ENCODE results near the gene KCTD5.
A peak's percentile ranks its signal among the peaks of the same experiment; 100 is the strongest.
"Not testable (repeated sequence)": the region's sequence is repeated elsewhere in the genome, so short reads cannot be mapped to it uniquely, and the experiment has no call there.

The KCTD5 gene

GRCh38 chr16:2710711-2711231 lies 28.4 kb downstream of the KCTD5 start:
- DNase-seq: no peak

GRCh38 chr16:2711370-2712062 lies 29.2 kb downstream of the KCTD5 start:
- DNase-seq: no peak

DNA sequence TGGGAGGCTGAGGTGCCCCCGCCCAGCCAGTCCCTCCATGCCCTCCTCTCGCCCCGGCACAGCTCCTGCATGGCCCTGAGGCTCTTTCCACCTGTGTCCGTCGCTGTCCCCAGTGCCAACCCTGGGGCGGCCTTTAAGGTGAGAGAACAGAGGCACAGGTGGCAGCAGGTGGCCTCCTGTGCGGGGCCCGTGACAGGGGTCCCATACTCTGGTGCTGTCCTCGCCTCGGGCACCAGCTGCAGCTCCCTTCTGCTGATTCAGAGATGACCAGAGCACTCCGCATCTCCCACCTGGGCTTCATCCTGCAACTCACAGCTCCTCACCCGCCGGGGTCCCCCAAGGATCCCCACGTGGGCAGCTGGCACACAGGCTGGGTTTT lies 29.7 kb downstream of the KCTD5 start:
- no peak for DNase-seq

DNA sequence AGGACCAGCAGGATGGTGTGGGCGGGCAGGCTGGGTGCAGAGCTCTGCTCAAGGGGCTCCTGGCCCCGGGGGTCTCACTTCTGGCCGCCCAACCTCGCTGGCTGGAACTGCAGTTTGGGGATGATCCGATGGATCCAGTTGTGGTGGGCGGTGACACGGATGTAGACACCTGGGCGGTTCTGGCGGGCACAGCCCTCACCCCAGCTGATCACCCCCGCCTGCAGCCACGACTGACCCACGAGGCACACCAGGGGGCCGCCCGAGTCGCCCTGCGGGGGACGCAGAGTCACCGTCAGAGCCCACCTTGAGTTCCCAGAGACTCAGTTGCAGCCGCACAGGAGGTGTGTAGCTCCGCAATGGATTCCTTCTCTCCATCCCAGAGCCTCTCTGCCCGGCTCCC lies 30.2 kb downstream of the KCTD5 start:
- no peak for DNase-seq

- no peak for DNase-seq
Measured at GRCh38 chr16:2713523-2713922, 31.2 kb downstream of the KCTD5 start.

- DNase-seq: no peak
Measured at GRCh38 chr16:2713985-2714774, 31.9 kb downstream of the KCTD5 start.

- DNase-seq: no peak
Measured at GRCh38 chr16:2715064-2715463, 32.7 kb downstream of the KCTD5 start.

GRCh38 chr16:2715519-2715918 lies 33.2 kb downstream of the KCTD5 start:
- DNase-seq: no peak

DNA sequence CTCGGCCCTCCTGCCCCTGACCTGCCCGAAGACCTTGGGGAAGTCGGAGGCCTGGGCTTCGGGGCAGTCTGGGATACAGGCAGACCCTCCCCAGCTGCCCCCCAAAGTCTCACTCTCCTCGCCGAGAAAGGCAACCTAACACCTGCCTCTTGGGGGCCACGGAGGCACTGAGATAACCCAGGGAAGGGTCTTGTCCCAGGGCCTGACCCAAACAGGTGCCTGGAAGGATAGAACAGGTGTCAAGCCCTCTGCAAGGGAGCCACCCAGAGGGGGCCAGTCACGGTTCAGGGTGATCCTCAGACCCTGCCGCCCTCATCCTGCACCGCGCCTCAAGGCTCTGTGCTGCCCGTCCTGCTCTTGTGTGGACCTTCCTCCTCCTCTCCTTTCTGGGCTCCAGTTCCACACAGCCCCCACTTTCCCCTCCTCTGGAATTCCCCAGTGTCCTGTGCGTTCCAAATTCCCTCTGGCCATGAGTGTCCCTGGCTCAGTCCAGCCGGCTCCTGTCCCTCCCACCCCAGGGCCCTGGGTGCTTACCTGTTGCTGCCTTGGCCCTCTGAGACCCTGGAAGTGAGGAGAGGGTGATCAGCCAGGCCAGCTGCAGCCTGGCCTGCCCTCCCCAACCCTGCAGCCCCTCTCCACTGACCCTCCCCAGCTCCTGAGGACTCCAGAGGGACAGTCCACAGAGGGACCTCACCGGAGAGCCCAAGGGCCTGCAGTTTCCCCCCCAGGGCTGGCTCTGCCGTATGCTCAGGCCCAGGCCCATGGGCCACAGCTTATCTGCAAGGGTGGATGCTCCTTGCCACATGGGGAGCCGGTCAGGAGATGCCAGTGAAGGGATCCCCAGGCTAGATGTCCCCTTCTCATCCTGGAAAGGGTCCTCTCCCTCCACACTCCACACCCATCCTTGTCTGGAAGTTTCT lies 33.9 kb downstream of the KCTD5 start:
- DNase-seq: no peak

DNA sequence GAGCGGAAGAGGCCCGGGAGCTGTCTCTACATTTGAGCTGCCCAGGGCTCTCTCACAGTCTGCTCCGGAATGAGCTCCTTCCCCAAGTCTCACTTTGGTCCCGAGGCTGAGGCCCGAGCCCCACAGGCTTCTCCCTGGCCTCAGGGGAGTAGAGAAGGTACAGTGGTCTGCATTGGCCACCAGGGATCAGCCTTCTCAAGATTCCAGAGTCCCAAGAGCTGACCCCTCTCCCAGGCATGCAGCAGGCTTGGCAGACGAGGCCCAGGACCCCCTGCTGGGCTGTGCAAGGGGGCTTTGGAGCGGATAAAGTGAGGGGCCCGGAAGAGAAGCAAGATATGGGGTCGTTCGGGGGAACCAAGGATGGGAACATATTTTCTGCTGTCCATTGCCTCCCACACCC lies 34.6 kb downstream of the KCTD5 start:
- no peak for DNase-seq

DNA sequence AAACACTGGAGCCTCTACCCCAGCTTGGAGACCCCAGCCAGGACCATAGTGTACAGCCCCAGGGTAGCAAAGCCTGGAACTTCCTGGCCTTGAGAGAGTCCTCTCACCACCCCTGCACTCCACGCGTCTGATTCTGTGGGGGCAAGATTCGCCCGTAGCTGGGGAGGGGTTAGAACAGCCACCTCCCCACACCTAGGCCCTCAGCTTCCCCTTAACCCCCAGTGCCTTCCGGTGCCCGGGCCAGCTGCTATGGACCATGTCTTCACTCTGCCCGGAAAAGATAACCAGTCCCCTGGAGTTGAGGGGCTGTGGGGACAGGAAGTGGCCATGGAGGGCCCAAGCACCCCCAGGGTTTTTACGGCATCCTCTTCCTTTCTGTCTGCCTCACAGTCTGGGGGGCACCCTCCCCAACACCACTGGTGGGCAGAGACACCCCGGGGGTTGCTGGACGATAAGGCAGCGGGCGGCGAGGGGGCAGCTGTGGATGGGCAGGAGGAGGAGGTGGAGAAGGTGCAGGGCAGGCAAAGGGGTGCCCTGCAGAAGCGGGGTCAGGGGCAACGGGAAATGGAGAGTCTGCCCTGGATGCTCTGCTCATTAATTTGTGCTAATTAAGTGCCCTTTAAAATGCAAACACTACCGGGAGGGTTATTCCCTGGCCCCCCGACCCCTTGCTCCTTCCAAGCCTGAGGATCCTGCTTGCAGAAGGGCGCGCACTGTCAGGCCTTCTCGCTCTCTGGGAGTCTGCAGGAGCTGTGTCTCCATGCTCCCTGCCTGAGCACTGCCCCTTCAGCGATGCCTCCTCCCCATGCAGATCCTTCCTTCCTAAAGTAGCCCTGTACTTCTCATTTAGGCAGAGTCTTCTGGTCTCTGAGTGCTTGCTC lies 35.3 kb downstream of the KCTD5 start:
- DNase-seq: no peak

- no peak for DNase-seq
Measured at GRCh38 chr16:2719328-2720063, 37.2 kb downstream of the KCTD5 start.

DNA sequence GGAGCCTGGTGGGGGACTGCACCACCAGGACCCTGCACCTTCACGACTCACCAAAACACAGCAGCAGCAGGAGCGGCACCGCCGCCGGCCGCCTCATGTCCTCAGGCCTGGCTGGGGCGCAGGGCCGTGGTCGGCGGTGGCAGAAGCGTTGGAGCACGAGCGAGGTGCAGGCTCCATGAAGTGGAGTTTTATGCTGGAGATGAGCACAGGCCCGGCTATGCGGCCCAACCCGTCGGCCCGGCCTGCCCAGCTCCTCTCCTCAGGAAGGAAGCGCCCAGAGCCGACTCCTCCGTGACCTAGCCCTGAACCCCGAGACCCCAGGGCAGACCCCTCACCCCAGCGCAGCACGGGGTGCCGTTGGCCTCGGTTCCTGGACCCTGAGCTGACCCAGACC lies 37.7 kb downstream of the KCTD5 start, which contains the start of gene PRSS27:
Gene PRSS27 (minus strand): TSS at position 161 of the 394 bp plus-strand sequence. CDS start 64 bp downstream, at position 97.
- no peak for DNase-seq

DNA sequence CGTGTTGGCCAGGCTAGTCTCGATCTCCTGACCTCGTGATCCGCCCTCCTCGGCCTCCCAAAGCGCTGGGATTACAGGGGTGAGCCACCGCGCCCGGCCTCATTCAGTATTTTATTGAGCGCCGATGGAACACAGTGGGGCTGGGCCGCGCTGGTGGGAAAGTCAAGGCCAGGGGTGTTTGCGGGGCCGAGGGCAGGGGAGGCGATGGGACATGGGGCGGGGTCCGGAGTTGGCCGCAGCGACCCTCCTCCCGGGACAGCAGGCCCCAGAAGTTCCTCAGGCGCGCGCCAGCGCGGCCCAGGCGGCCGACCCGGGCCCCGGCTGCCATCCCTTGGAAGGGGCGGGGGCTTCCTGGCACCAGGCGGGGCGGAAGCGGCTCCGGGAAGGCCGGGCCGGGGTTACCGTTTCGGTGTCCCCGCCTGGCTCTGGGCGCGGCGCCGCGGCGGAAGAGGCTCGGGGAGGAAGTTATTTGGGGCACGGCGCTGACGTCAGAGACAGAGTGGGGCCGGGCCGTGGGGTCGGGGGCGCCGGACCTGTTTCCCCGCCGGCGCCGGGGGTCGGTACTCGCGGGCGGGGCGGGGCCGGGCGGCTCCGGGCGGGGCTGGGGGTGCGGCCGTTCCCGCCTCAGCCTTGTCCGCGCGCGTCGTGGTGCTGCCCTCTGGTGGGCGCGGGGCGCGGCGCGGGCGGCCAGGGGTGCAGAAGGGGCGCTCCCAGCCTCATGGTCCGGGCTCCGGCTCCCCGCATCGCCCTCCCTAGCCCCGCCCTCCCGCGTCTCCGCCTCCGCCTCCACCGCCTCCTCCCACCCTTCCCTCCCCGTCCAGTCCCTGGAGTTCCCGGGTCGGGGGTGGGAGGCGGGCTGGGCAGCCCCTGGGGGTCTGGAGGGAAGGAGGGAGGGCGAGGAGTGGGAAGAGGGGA lies 38.7 kb downstream of the KCTD5 start:
- DNase-seq: peak; percentile 84

GRCh38 chr16:2721634-2722173 lies 39.4 kb downstream of the KCTD5 start:
- not testable (repeated sequence) for DNase-seq

- DNase-seq: no peak
Measured at GRCh38 chr16:2724088-2724676, 41.9 kb downstream of the KCTD5 start.

GRCh38 chr16:2724816-2725348 lies 42.6 kb downstream of the KCTD5 start:
- DNase-seq: no peak

DNA sequence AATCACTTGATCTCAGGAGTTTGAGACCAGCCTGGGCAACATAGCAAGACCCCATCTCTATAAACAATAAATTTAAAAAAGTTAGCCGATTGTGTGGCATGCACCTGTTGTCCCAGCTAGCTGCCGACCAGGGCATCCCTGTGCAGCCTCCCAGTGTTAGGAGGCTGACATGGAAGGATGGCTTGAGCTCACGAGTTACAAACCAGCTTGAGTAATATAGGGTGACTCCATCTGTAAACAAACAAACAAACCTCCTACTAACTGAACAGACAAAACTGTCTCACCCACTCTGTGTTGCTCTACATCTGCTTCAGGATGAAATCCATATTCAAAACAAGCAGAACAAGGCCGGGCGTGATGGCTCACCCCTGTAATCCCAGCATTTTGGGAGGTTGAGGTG lies 44.6 kb downstream of the KCTD5 start:
- no peak for DNase-seq

- DNase-seq: no peak
Measured at GRCh38 chr16:2728034-2728433, 45.7 kb downstream of the KCTD5 start.

Data from NCI-H2107 (cell line).